Panc1 (cell line): ENCODE data around the gene TP53TG3C. TPM values are rescaled to one million over a fixed set of nuclear protein-coding genes. Genes with fewer than 3 reads are reported as not detected.
"Not testable (repeated sequence)": the region's sequence is repeated elsewhere in the genome, so short reads cannot be mapped to it uniquely, and the experiment has no call there.

ENCODE experiments used
- ATAC-seq: fragments of 200-7000 bp; cut with Tn5 transposase; 2 replicates; pipeline ENCODE4 v1.9.1; 2020; ENCODE audit warnings: mild to moderate bottlenecking, moderate library complexity
- Bru-seq: library from RNA; stranded (reverse); fragments of 400-500 nt; gene quantifications from one replicate; lab custom pipeline; 2021; lab: Mats Ljungman, UMichigan
- BruChase-seq, 2 experiments: library from RNA; stranded (reverse); fragments of 400-500 nt; gene quantifications; one replicate each; lab custom pipeline; 2021; lab: Mats Ljungman, UMichigan
- BruUV-seq: library from RNA; stranded (reverse); fragments of 400-500 nt; replicated peaks from 2 replicates; lab custom pipeline; 2021; lab: Mats Ljungman, UMichigan
- CTCF ChIA-PET: fragments of 300-600 bp; sonication (Branson Sonifier 250); formaldehyde crosslinking; loops from one replicate; lab custom pipeline; 2022; ENCODE audit warnings: antibody characterized with exemption; lab: Charles Lee
- POLR2A ChIA-PET: fragments of 300-600 bp; sonication (Branson Sonifier 250); formaldehyde crosslinking; loops from one replicate; lab custom pipeline; 2022; ENCODE audit warnings: antibody characterized with exemption; lab: Charles Lee
- DNase-seq: peaks from one replicate; pipeline ENCODE4 v3.0.0-alpha.2; 2010; ENCODE audit warnings: low read depth, low spot score
- H3K27ac ChIP-seq: 2 replicates; pipeline ENCODE4 v1.5.1; 2011; ENCODE audit warnings: mild to moderate bottlenecking, low read length, inconsistent platforms
- H3K27me3 ChIP-seq: fragments of 200-500 bp; sonication (Bioruptor generic); 2 replicates; pipeline ENCODE4 v1.6.0; 2014; ENCODE audit warnings: low read length, inconsistent platforms; ENCODE audit not compliant: control insufficient read depth, insufficient read depth
- H3K36me3 ChIP-seq: fragments of 200-500 bp; sonication (Bioruptor generic); 2 replicates; pipeline ENCODE4 v1.5.1; 2014; ENCODE audit warnings: inconsistent platforms, mild to moderate bottlenecking, low read length, moderate library complexity; ENCODE audit not compliant: control insufficient read depth, insufficient read depth
- H3K4me1 ChIP-seq: 2 replicates; pipeline ENCODE4 v1.5.1; 2011; ENCODE audit warnings: inconsistent platforms, mild to moderate bottlenecking, low read length, moderate library complexity; ENCODE audit not compliant: control insufficient read depth, insufficient read depth
- H3K4me3 ChIP-seq, 2 experiments: 2 replicates each; pipeline ENCODE4 v1.5.1; 2011 to 2012; ENCODE audit warnings: low read depth in 2 of 2, low read length in 2 of 2, mild to moderate bottlenecking in 2 of 2, inconsistent platforms in 1 of 2, moderate library complexity in 1 of 2
- H3K9me3 ChIP-seq: fragments of 200-500 bp; sonication (Bioruptor generic); 2 replicates; pipeline ENCODE4 v1.5.1; 2014; ENCODE audit warnings: low read depth, mild to moderate bottlenecking, inconsistent platforms, low read length, moderate library complexity; ENCODE audit not compliant: control insufficient read depth, insufficient read depth
- in situ Hi-C: cut with HindIII; loops from 2 replicates; pipeline ENCODE4 v1.10.0; 2016; ENCODE audit warnings: low sequenced_read_pairs, low pct_unique_long_range_greater_than_20kb
- intact Hi-C: fragments of 100-400 bp; cut with micrococcal nuclease; formaldehyde crosslinking; loops from one replicate; pipeline ENCODE4 v1.10.0; 2022; ENCODE audit not compliant: unreplicated experiment
- long read RNA-seq: library from polyadenylated mRNA; unstranded; transcript quantifications from one replicate; pipeline ENCODE4 v2.0.0, GENCODE V29; 2021; ENCODE audit not compliant: unreplicated experiment
- polyA plus RNA-seq: library from polyadenylated mRNA; unstranded; fragments of >200 nt; gene quantifications from one replicate; pipeline ENCODE4 v1.2.1, GENCODE V29; 2012; ENCODE audit warnings: missing spikeins; ENCODE audit not compliant: insufficient read length
- total RNA-seq: library from RNA; stranded (reverse); gene quantifications from one replicate; pipeline ENCODE4 v1.2.1, GENCODE V29; 2021; ENCODE audit not compliant: unreplicated experiment

The TP53TG3C gene
- total RNA-seq (not detected), Bru-seq, nascent RNA (not detected), BruChase-seq, experiment 1, labeled RNA remaining after a 2-hour chase (not detected), BruChase-seq, experiment 2, labeled RNA remaining after a 6-hour chase (not detected)
- 0.84 TPM for polyA plus RNA-seq
- long read RNA-seq: 0 reads

- CTCF ChIA-PET, in situ Hi-C loops, ATAC-seq, H3K27ac ChIP-seq, BruUV-seq, H3K9me3 ChIP-seq, POLR2A ChIA-PET, intact Hi-C loops, H3K4me3 ChIP-seq, H3K36me3 ChIP-seq, H3K4me1 ChIP-seq, DNase-seq, H3K27me3 ChIP-seq: not testable (repeated sequence)
These were observed at the start of gene TP53TG3C for GRCh38 chr16:33193926-33194325. TSS of gene TP53TG3C (plus strand) at chr16:33194226. CDS start at chr16:33194294, 68 bp downstream.

Other genes with a start within 250 kb of the TP53TG3C start
- gene TP53TG3E, start 110.1 kb downstream of the TP53TG3C start, total RNA-seq: not detected
- 0.18 TPM for gene TP53TG3B, start 166.6 kb downstream of the TP53TG3C start, total RNA-seq